K562 (cell line): ENCODE results near the gene SLC35B1. TPM values are rescaled to one million over a fixed set of nuclear protein-coding genes. Genes with fewer than 3 reads are reported as not detected.

ENCODE experiments used
- CC2D1A ChIP-seq: fragments of 450-650 bp; IDR thresholded peaks from 2 replicates; pipeline ENCODE4 v1.6.1; 2017; ENCODE audit warnings: mild to moderate bottlenecking
- L3MBTL2 ChIP-seq: fragments of 450-650 bp; IDR thresholded peaks from 2 replicates; pipeline ENCODE4 v1.6.1; 2016; ENCODE audit warnings: mild to moderate bottlenecking, moderate library complexity
- MCM5 ChIP-seq: fragments of 450-650 bp; IDR thresholded peaks from 2 replicates; pipeline ENCODE4 v1.6.1; 2016; ENCODE audit warnings: low read depth
- MEF2D ChIP-seq: conservative IDR thresholded peaks from 2 replicates; pipeline ENCODE4 v1.6.1; 2016; ENCODE audit warnings: low read depth, missing genetic modification characterization, missing compliant biosample characterization
- MYBL2 ChIP-seq, 2 experiments: fragments of 450-650 bp in 1 of 2; sonication (generic) in 1 of 2; formaldehyde crosslinking in 1 of 2; IDR thresholded peaks; 2 replicates each; pipeline versions ENCODE4 v1.6.1 to v1.8.1; 2017 to 2022; ENCODE audit warnings: borderline replicate concordance in 1 of 2, inconsistent platforms in 1 of 2, low read depth in 1 of 2, mild to moderate bottlenecking in 1 of 2, missing genetic modification reagents in 1 of 2, moderate library complexity in 1 of 2
- SIN3A ChIP-seq, 2 experiments: fragments of 150-350 bp in 1 of 2; IDR thresholded peaks; 2 replicates each; pipeline ENCODE4 v1.6.1; 2011 to 2016; ENCODE audit warnings: borderline replicate concordance in 2 of 2, low read depth in 2 of 2, low read length in 2 of 2, mild to moderate bottlenecking in 2 of 2, moderate library complexity in 2 of 2; ENCODE audit not compliant: control insufficient read depth in 1 of 2
- TBP ChIP-seq: optimal IDR thresholded peaks from 2 replicates; pipeline ENCODE3; 2011; ENCODE audit warnings: low read depth, low read length, improper control_type of control experiment
- ZEB2 ChIP-seq: fragments of 450-650 bp; IDR thresholded peaks from 2 replicates; pipeline ENCODE4 v1.6.1; 2016
- ZNF121 ChIP-seq: sonication (generic); formaldehyde crosslinking; conservative IDR thresholded peaks from 2 replicates; pipeline ENCODE4 v1.8.0; 2022; ENCODE audit warnings: missing genetic modification reagents
- ZNF140 ChIP-seq: fragments of 250-450 bp; sonication (Bioruptor Pico); IDR thresholded peaks from 2 replicates; pipeline ENCODE4 v1.8.0; 2021; ENCODE audit warnings: moderate library complexity, mild to moderate bottlenecking, inconsistent platforms
- ZNF239 ChIP-seq: fragments of 250-450 bp; sonication (Bioruptor Pico); IDR thresholded peaks from 2 replicates; pipeline ENCODE4 v1.4.0; 2020; ENCODE audit warnings: mild to moderate bottlenecking
- ZNF584 ChIP-seq: fragments of 200-800 bp; sonication (Bioruptor generic); IDR thresholded peaks from 2 replicates; pipeline ENCODE4 v1.6.1; 2016; ENCODE audit warnings: low read depth, mild to moderate bottlenecking, missing genetic modification characterization, missing compliant biosample characterization
- ZNF75A ChIP-seq: fragments of 450-650 bp; formaldehyde crosslinking; IDR thresholded peaks from 2 replicates; pipeline ENCODE4 v1.4.0; 2020; ENCODE audit warnings: mild to moderate bottlenecking
- ZNF785 ChIP-seq: fragments of 250-450 bp; sonication (Bioruptor Pico); IDR thresholded peaks from 2 replicates; pipeline ENCODE4 v1.4.0; 2020; ENCODE audit warnings: mild to moderate bottlenecking
- polyA plus RNA-seq, 8 experiments: library from polyadenylated mRNA; depleted of rRNA in 4 of 8; stranded (reverse) in 5 of 8; unstranded in 3 of 8; fragments of >200 nt; fragmentation: Nextera tagmentation in 2 of 8; fragmentation: Illumina TruSeq in 1 of 8; extraction: Ambion mirVana in 2 of 8; extraction: Trizol in 1 of 8; gene quantifications; 2 replicates each; pipeline versions ENCODE4 v1.2.1 to v1.2.3, GENCODE V29; 2011 to 2014; ENCODE audit warnings: inconsistent platforms in 1 of 8, missing spikeins in 1 of 8
- total RNA-seq, 7 experiments: library from RNA; depleted of rRNA in 6 of 7; stranded (reverse); fragments of >200 nt in 6 of 7; fragmentation: Illumina TruSeq in 2 of 7; extraction: Trizol in 2 of 7; gene quantifications; 2 replicates each; pipeline versions ENCODE4 v1.2.1 to v1.2.3, GENCODE V29; 2011 to 2021; ENCODE audit warnings: low replicate concordance in 1 of 7
- TF ChIP-seq, protein P1 (sequence below): fragments of 450-650 bp; IDR thresholded peaks from 2 replicates; pipeline ENCODE4 v1.6.1; 2017; ENCODE audit warnings: mild to moderate bottlenecking, moderate library complexity
- TF ChIP-seq, protein P2 (sequence below): fragments of 450-650 bp; formaldehyde crosslinking; IDR thresholded peaks from 2 replicates; pipeline ENCODE4 v1.4.0; 2022; ENCODE audit warnings: missing genetic modification characterization
- TF ChIP-seq, protein P3 (sequence below): sonication (generic); formaldehyde crosslinking; IDR thresholded peaks from 2 replicates; pipeline ENCODE4 v1.4.0; 2020; ENCODE audit warnings: mild to moderate bottlenecking, missing genetic modification reagents
- TF ChIP-seq, protein P4 (sequence below): fragments of 200-800 bp; sonication (Bioruptor generic); IDR thresholded peaks from 2 replicates; pipeline ENCODE4 v1.6.1; 2016; ENCODE audit warnings: missing genetic modification characterization, missing compliant biosample characterization

SLC35B1 gene
- total and polyA plus RNA-seq, 9 of the 15 experiments (the other 6 are each of a cell fraction or from before 2014, with no cell fraction given) = 51.4 to 87.9 (median 66.3) TPM

DNA sequence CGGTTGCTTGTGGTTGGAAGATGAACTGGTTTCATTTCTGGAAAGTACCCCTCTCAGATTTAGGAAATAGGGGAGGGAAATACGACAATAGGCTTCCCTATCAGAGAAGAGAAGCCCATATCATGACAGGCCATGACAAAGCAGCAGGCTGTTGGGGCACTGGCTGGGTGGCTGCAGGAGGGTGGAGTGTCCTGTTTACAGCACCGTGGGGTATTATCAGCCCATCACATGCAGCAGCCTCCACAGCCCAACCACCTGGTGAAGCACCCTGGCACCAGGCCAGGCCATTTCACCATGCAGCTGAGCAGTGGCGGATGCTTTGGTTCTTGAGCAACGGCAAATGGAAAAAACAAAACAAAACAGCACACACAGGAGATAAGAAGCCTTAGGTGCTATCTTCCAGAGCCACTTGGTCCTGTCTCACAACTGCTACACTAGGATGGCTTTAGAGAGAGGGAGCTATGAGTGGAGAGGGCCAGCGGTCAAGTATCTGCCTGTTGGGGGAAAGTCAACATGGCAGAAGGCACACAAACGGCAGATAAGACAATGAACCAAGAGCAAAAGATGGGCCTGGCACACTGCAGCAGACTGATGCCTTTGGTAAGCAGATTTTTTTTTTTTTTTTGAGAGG is 32.0 kb upstream of the SLC35B1 start (continued):
- TF ChIP-seq, protein P1, sequence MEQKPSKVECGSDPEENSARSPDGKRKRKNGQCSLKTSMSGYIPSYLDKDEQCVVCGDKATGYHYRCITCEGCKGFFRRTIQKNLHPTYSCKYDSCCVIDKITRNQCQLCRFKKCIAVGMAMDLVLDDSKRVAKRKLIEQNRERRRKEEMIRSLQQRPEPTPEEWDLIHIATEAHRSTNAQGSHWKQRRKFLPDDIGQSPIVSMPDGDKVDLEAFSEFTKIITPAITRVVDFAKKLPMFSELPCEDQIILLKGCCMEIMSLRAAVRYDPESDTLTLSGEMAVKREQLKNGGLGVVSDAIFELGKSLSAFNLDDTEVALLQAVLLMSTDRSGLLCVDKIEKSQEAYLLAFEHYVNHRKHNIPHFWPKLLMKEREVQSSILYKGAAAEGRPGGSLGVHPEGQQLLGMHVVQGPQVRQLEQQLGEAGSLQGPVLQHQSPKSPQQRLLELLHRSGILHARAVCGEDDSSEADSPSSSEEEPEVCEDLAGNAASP = no peak
- TF ChIP-seq, protein P2, sequence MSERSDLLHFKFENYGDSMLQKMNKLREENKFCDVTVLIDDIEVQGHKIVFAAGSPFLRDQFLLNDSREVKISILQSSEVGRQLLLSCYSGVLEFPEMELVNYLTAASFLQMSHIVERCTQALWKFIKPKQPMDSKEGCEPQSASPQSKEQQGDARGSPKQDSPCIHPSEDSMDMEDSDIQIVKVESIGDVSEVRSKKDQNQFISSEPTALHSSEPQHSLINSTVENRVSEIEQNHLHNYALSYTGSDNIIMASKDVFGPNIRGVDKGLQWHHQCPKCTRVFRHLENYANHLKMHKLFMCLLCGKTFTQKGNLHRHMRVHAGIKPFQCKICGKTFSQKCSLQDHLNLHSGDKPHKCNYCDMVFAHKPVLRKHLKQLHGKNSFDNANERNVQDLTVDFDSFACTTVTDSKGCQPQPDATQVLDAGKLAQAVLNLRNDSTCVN (CRISPR knock-in tag) = 0 out of 2 replicates have a peak, but pooled peaks have one; percentile 4
- TF ChIP-seq L3MBTL2 (peak; percentile 73; the same call in 1 of the 2 replicates), ZNF140 (CRISPR knock-in tag) (no peak), ZNF239 (CRISPR knock-in tag) (peak; percentile 78), ZNF121 (no peak), TBP (peak; percentile 43), SIN3A (IDR thresholded peaks at IDR 0.05; ENCODE audit: borderline replicate concordance in 2 of 2, control insufficient read depth in 1 of 2, low read depth in 2 of 2, low read length in 2 of 2) (peak; percentile 58 to 78; a peak in 2 of 4 replicates), MEF2D (tag) (peak; percentile 93), ZEB2 (peak; percentile 99), ZNF584 (CRISPR knock-in tag) (peak; percentile 99), MYBL2 (IDR thresholded peaks at IDR 0.05; ENCODE audit: low read depth) (peak; percentile 52; the same call in 1 of the 2 replicates), MYBL2 (CRISPR knock-in tag; IDR thresholded peaks at IDR 0.05; ENCODE audit: borderline replicate concordance) (no peak), ZNF75A (peak; percentile 41; the same call in 1 of the 2 replicates), CC2D1A (peak; percentile 99), ZNF785 (peak; percentile 24; the same call in 1 of the 2 replicates), MCM5 (no peak)
- TF ChIP-seq, protein P3, sequence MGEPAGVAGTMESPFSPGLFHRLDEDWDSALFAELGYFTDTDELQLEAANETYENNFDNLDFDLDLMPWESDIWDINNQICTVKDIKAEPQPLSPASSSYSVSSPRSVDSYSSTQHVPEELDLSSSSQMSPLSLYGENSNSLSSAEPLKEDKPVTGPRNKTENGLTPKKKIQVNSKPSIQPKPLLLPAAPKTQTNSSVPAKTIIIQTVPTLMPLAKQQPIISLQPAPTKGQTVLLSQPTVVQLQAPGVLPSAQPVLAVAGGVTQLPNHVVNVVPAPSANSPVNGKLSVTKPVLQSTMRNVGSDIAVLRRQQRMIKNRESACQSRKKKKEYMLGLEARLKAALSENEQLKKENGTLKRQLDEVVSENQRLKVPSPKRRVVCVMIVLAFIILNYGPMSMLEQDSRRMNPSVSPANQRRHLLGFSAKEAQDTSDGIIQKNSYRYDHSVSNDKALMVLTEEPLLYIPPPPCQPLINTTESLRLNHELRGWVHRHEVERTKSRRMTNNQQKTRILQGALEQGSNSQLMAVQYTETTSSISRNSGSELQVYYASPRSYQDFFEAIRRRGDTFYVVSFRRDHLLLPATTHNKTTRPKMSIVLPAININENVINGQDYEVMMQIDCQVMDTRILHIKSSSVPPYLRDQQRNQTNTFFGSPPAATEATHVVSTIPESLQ (CRISPR knock-in tag) = no peak
- TF ChIP-seq, protein P4, sequence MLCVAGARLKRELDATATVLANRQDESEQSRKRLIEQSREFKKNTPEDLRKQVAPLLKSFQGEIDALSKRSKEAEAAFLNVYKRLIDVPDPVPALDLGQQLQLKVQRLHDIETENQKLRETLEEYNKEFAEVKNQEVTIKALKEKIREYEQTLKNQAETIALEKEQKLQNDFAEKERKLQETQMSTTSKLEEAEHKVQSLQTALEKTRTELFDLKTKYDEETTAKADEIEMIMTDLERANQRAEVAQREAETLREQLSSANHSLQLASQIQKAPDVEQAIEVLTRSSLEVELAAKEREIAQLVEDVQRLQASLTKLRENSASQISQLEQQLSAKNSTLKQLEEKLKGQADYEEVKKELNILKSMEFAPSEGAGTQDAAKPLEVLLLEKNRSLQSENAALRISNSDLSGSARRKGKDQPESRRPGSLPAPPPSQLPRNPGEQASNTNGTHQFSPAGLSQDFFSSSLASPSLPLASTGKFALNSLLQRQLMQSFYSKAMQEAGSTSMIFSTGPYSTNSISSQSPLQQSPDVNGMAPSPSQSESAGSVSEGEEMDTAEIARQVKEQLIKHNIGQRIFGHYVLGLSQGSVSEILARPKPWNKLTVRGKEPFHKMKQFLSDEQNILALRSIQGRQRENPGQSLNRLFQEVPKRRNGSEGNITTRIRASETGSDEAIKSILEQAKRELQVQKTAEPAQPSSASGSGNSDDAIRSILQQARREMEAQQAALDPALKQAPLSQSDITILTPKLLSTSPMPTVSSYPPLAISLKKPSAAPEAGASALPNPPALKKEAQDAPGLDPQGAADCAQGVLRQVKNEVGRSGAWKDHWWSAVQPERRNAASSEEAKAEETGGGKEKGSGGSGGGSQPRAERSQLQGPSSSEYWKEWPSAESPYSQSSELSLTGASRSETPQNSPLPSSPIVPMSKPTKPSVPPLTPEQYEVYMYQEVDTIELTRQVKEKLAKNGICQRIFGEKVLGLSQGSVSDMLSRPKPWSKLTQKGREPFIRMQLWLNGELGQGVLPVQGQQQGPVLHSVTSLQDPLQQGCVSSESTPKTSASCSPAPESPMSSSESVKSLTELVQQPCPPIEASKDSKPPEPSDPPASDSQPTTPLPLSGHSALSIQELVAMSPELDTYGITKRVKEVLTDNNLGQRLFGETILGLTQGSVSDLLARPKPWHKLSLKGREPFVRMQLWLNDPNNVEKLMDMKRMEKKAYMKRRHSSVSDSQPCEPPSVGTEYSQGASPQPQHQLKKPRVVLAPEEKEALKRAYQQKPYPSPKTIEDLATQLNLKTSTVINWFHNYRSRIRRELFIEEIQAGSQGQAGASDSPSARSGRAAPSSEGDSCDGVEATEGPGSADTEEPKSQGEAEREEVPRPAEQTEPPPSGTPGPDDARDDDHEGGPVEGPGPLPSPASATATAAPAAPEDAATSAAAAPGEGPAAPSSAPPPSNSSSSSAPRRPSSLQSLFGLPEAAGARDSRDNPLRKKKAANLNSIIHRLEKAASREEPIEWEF (CRISPR knock-in tag) = peak; percentile 98
